ENCODE results near the gene MRAP2.
"Not testable (repeated sequence)": the region's sequence is repeated elsewhere in the genome, so short reads cannot be mapped to it uniquely, and the experiment has no call there.

The MRAP2 gene

DNA sequence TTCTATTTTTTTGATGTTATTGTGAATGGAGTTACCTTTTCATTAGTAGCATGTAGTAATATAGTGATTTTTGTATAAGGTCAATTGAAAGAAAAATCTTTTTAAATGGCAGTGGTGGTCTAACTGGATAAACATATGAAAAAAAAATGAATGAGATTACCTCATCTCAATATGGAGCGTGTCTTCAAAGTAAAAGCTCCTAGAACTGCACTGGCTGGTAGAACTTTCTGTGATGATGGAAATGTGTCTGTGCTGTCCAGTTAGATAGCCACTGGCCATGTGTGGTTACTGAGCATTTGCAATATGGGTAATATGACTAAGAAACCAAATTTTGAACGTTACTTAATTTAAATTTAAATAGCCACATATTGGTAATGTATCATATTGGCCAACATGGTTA lies 44.1 kb downstream of the MRAP2 start:
- DNase-seq (ENCODE audit: low read depth in 2 of 2), result no peak

DNA sequence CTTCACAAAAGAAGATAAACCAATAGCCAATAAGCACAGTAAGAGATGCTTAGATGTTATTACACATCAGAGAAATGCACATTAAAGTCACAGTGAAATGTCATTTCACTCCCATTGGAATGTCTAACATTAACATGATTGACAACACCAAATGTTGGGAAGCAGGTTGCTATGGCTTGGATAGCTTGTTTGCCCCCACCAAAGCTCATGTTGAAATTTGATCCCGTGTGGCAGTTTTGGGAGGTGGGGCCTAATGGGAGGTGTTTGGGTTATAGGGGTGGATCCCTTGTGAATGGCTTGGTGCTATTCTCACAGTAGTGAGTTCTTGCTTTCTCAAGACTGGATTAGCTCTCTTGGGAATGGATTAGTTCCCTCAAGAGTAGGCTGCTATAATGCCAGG lies 44.8 kb downstream of the MRAP2 start:
- no peak for DNase-seq (ENCODE audit: low read depth in 2 of 2)

DNA sequence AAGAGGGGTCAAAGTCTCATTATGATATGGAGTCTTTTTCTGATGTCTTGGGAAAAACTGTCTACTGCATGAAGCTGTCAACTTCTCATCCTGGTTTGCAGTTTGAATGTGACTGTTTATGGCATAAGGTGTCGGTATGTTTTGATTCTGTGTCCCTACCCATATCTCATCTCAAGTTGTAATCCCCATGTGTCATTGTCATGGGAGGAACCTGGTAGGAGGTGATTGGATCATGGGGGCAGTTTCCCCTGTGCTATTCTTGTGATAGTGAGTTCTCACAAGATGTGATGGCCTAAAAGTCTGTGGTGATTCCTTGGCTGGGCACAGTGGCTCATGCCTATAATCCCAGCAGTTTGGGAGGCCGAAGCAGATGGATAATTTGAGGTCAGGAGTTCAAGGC lies 47.6 kb downstream of the MRAP2 start:
- no peak for DNase-seq (ENCODE audit: low read depth in 2 of 2)

DNA sequence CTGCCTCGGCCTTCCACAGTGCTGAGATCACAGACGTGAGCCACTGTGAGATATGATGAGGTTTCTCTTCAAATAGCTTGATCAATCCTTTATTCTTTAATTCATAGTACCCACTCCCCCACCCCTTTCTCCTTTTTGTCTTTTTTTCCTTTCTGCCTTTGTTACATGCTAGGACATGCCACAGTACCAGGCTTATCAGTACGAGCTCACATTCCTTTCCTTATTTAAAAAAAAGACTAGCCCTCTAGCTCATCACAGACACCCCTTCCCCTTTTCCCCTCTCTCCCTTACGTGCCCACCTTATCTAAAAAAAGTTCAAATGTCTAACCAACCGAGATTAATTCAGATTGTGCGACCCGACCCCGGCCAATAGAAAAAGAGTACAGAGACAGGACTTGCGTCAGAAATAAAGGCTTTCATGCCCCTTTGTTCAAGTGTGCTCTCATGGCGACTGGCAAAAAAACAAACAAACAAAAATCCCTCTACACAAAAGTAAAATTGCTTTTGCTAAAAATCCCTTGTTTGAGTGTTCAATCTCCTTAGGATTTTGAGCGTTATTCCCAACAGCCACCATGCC lies 49.2 kb downstream of the MRAP2 start:
- no peak for DNase-seq (ENCODE audit: low read depth in 2 of 2)

DNA sequence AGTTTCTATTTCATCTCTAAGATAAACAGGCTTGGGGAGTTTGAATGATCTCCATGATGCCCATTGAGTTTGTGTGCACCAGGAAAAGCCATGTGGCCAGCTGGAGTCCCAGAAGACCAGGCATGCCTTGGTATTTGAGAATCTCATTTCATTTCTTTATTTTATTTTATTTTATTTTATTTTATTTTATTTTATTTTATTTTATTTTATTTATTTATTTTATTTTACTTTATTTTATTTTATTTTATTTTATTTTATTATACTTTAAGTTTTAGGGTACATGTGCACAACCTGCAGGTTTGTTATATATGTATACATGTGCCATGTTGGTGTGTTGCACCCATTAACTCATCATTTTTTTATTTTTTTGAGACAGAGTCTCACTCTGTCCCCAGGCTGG lies 51.1 kb downstream of the MRAP2 start:
- DNase-seq (ENCODE audit: low read depth in 2 of 2), result not testable (repeated sequence)

DNA sequence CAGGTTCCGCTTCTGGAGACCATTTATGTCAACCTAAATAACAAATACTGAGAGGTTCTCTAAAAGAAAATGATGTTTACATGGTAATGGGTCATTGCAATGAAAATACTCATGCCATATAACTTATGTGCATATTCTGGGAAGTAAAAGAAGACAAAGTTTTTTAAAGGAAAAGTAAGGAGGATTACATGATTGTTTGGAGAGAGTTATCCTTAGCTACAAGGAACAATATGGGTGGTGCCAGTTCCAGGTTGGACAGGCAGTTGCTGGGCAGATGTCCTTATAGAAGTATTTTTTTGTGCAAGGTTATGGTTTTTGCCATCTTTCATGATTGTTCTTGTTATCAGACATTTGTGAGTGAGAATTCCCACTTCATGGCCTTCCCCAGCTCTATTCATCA lies 52.5 kb downstream of the MRAP2 start:
- DNase-seq (ENCODE audit: low read depth in 2 of 2), result no peak

DNA sequence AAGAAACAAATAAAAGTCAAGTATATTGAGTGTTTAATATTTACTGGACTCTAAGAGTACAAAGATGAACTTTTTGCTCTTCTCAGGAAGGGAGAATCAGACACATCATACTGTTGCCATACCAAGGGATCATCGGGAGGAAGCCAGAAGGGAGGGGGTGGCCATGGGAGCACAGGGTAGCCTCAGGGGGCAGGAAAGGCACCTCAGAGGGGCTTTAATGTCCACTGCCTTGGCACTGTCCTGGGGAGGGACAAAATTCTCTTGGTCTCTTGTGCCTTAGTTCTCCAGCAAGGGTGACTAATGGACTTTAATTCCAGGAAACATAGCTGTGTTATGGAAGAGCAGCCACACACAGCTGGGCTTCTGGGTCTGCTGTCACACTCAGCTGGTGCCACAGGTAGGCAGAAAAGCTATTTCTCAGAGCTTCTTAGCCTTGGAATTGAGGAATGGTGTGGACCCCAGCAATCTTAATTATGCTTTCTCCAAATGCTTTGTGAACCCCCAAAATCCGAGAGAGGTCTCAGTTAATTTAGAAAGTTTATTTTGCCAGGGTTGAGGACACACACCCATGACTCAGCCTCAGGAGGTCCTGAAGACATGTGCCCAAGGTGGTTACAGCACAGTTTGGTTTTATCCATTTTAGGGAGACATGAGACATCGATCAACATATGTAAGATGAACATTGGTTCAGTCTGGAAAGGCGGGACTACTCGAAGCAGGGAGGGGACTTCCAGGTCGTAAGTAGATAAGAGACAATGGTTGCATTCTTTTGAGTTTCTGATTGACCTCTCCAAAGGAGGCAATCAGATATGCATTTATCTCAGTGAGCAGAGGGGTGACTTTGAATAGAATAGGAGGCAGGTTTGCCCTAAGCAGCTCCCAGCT lies 53.2 kb downstream of the MRAP2 start:
- DNase-seq (ENCODE audit: low read depth in 2 of 2), result no peak

DNA sequence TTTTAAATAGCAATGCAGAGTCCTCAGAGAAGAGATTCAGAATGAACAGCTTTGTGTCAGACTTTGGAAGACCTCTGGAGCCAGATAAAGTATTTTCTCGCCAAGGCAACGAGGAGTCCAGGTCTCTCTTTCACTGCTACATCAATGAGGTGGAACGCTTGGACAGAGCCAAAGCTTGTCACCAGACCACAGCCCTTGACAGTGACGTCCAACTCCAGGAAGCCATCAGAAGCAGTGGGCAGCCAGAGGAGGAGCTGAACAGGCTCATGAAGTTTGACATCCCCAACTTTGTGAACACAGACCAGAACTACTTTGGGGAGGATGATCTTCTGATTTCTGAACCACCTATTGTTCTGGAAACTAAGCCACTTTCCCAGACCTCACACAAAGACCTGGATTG lies 55.5 kb downstream of the MRAP2 start:
- DNase-seq (ENCODE audit: low read depth in 2 of 2), result no peak

DNA sequence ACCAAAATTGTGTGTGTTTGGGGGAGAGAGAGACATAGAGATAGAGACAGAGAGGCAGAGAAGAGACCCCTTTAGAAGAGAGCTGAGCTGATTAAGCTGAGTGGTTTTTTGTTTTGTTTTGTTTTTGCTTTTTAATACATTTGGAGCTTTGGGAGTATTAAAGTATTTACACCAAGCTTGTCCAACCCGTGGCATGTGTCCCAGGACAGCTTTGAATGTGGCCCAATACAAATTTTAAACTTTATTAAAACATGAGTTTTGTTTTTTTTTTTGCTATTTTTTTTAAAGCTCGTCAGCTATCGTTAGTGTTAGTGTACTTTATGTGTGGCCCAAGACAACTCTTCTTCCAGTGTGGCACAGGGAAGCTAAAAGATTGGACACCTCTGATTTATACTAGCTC lies 56.0 kb downstream of the MRAP2 start:
- DNase-seq (ENCODE audit: low read depth in 2 of 2), result no peak

DNA sequence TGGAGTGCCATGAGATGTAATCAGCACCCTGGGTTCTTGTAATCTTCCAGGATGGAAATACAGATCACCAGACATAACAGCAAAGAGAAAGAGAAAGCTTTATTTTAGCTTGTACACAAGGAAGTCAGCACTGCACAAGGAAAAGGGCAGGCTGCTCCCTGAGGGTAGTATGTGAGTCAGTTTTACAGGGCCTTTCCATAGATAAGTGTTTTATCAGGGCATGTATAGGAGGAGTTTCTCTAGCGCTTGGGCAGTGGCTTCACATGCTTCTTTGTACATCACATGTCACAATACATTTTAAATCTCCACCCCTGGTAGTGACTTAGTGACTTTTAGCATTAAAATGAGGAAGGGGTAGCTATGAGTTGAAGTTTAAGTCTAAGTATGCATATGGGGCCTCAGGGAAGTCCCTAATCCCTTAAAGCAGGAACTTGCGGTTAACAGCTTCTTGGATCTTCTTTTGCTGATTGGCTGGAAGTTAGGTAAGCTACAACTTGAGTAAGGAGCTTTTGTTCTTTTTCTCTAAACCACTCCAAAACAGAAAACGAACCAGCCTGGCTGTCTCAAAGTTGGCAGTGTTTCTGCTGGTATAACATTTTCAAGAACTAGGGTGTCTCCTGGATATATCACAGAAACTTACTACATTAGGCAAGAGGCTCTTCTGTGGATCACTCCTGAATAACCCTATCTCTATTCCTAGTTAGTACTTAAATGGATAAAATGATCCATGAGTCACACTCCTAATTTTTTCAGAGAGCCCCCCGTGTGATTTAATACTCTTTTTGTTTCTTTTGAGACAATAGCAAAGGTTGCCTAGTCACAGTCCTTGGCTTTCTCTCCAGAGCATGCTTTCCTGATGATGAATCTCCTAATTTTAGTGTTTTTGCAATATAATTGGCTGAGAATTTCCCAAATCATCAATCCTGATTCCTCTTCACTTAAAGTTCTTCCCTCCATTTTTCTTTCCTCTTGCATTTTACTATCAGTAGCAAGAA lies 60.2 kb downstream of the MRAP2 start:
- no peak for DNase-seq (ENCODE audit: low read depth in 2 of 2)

DNA sequence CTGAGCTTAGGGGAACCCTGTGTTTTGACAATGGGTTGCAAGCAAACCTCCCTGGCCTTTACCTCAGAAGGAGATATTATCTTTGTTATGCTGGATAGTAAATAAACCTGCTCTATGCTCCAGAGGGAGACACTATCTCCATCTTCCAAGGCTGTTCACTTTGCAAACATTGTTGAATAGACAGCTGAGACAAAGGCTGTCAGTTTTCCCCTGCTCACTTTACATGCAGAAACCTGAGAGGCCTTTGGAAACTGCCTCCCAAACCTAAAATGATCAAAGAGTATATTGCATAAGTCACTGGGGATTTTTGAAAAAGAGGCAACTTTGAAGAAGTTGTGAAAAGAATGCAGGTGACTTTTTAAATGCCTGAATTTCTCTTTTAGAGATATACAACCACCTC lies 61.6 kb downstream of the MRAP2 start:
- DNase-seq (ENCODE audit: low read depth in 2 of 2), result no peak

DNA sequence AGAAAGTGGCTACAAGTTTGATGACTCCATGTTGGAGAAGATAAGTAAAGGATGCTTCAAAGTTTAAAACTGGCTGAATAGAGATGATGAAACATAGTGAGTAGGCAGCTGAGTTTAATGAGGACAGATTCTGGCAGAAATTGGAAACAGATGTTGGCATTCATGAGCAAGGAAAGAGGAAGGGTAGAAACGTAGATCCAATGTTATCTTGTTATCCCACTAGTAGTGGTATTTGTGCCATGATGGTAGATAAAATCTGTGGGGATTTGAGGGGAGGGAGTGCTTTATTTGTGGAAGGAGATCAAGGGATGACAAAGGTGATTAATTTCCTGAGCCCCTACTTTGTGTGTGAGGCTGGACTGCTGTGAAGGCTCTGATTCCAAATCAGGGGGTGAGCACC lies 69.5 kb downstream of the MRAP2 start:
- no peak for DNase-seq (ENCODE audit: low read depth in 2 of 2)

DNA sequence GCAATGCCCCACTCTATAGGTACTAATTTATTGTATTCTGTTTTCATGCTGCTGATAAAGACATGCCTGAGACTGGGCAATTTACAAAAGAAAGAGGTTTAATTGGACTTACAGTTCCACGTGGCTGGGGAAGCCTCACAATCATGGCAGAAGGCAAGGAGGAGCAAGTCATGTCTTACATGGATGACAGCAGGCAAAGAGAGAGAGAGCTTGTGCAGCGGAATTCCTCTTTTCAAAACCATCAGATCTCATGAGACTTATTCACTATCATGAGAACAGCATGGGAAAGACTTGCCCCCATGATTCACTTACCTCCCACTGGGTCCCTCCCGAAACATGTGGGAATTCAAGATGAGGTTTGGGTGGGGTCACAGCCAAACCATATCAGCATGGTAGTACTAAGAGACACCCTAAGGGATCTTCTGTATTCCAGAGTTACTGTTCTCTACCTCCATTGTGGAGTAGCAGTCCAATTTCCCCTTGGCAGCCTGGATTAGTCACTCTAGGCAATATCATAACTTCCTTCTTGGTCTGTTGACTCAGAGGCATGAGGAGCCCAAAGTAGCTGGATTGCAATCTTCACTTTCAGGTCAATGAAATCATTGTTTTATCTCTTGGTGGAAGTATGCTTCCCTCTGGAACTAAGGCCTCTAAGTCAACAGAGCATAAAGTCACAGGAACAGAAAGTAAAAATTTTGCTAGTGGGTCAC lies 71.8 kb downstream of the MRAP2 start:
- not testable (repeated sequence) for DNase-seq (ENCODE audit: low read depth in 2 of 2)

DNA sequence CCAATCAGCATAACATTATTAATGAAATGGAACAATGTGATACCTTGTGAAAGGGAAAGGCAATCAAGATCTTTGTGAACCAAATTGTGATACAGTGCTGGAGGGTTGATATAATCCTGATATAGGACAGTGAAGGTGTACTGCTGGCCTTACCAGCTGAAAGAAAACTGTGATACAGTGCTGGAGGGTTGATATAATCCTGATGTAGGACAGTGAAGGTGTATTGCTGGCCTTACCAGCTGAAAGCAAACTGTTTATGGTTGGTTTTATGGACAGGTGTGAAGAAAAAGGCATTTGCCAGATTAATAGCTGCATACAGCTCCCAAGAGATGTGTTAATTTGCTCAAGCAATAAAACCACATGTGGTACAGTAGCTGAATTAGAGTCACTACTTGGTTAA lies 73.9 kb downstream of the MRAP2 start:
- DNase-seq (ENCODE audit: low read depth in 2 of 2), result no peak

DNA sequence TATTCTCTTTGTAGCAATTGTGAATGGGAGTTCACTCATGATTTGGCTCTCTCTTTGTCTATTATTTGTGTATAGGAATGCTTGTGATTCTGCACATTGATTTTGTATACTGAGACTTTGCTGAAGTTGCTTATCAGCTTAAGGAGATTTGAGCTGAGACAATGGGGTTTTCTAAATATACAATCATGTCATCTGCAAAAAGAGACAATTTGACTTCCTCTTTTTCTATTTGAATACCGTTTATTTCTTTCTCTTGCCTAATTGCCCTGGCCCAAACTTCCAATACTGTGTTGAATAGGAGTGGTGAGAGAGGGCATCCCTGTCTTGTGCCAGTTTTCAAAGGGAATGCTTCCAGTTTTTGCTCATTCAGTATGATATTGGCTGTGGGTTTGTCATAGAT lies 77.8 kb downstream of the MRAP2 start:
- not testable (repeated sequence) for DNase-seq (ENCODE audit: low read depth in 2 of 2)

DNA sequence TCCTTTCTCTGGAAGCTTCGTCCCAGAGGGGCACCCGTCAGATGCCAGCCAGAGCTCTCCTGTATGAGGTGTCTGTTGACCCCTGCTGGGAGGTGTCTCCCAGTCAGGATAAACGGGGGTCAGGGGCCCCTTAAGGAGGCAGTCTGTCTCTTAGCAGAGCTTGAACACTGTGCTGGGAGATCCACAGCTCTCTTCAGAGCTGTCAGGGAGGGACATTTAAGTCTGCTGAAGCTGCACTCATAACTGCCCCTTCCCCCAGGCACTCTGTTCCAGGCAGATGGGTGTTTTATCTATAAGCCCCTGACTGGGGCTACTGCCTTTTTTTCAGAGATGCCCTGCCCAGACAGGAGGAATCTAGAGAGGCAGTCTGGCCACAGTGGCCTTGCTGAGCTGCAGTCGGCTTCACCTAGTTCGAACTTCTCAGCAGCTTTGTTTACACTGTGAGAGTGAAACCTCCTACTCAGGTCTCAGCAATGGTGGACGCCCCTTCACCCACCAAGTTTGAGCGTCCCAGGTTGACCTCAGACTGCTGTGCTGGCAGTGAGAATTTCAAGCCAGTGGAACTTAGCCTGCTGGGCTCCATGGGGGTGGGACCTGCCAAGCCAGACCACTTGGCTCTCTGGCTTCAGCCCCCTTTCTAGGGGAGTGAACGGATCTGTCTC lies 81.5 kb downstream of the MRAP2 start:
- not testable (repeated sequence) for DNase-seq (ENCODE audit: low read depth in 2 of 2)

DNA sequence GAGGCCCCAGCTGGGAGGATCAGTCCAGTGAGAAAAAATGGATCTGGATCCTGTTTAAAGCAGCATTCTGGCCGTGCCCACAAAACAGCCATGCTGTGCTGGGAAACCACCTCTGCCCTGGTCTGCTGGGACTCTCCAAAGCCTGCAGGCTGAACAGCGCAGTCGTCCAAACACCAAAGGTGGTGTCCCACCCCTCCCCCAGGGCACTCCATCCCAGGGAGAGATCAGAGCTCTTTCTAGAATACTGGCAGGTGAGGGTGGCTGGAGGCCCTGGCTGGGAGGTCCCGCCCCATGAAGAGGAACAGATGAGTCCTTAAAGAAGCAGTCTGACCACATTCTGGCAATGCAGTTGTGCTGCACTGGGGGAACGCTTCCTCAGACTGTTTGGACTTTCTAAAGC lies 84.6 kb downstream of the MRAP2 start:
- no peak for DNase-seq (ENCODE audit: low read depth in 2 of 2)

DNA sequence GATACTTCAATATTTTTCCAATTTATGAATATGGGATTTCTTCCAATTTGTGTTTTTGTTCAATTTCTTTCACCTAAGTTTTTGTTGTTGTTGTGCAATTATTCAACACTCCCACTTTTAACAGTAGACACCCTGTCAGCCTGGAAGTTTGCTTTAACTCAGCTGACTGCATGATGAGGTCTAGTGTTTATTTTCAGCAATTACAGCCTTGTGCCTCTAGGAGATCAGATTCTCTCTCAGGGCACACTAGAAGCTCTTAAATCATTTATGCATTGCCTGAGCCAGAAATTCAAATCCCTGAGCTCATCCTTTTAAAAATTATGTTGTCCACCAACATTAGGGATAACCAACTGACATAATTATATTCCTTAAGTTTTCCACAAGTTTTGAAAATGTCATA lies 85.7 kb downstream of the MRAP2 start:
- DNase-seq (ENCODE audit: low read depth in 2 of 2), result no peak

DNA sequence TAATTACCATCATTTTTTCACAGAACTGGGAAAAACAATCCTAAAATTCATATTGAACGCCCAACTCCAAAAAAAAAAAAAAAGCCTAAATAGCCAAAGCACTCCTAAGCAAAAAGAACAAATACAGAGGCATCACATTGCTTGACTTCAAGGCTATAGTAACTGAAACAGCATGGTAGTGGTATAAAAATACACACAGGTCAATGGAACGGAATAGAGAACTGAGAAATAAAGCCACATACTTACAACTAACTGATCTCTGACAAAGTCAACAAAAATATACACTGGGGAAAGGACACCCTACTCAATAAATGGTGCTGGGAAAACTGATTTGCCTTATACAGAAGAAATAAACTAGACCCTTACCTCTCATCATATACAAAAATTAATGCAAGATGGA lies 89.6 kb downstream of the MRAP2 start:
- DNase-seq (ENCODE audit: low read depth in 2 of 2), result no peak

DNA sequence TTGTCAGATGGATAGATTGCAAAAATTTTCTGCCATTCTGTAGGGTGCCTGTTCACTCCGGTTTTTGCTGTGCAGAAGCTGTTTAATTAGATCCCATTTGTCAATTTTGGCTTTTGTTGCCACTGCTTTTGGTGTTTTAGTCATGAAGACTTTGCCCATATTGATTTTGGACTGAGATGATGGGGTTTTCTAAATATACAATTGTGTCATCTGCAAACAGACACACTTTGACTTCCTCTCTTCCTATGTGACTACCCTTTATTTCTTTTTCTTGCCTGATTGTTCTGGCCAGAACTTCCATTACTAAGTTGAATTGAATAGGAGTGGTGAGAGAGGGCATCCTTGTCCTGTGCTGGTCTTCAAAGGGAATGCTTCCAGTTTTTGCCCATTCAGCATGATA lies 96.0 kb downstream of the MRAP2 start:
- DNase-seq (ENCODE audit: low read depth in 2 of 2), result not testable (repeated sequence)

DNA sequence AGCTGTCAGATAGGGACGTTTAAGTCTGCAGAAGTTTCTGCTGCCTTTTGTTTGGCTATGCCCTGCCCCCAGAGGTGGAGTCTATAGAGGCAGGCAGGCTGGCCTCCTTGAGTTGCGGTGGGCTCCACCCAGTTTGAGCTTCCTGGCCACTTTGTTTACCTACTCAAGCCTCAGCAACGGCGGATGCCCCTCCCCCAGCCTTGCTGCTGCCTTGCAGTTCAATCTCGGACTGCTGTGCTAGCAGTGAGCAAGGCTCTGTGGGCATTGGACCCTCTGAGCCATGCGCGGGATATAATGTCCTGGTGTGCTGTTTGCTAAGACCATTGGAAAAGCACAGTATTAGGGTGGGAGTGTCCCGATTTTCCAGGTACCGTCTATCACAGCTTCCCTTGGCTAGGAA lies 99.8 kb downstream of the MRAP2 start:
- not testable (repeated sequence) for DNase-seq (ENCODE audit: low read depth in 2 of 2)
